ENCODE results near the gene LY6G6D. TPM values are rescaled to one million over a fixed set of nuclear protein-coding genes. Genes with fewer than 3 reads are reported as not detected.

LY6G6D gene
- total and polyA plus RNA-seq, 2 of the 13 experiments (the other 11 are each of a cell fraction or from before 2014, with no cell fraction given) = not detected

GRCh38 chr6:31729515-31729978 lies 14.4 kb downstream of the LY6G6D start:
- ChIA-PET POLR2A (interaction anchor here (0.7 to 11.3 kb wide), 30 partner anchors 9 to 222 kb away, joined by 3 to 279 read pairs (median 5); partner anchors contain the start of genes ABHD16A, BAG6, C6orf47 and CLIC1), CTCF (ENCODE audit: low intra/inter-chr PET ratio, low total read pairs) (interaction anchor here (0.8 to 4.2 kb wide), 6 partner anchors 9 to 100 kb away, joined by 4 to 74 read pairs (median 4); partner anchors contain the start of gene MSH5)
- H3K36me3 ChIP-seq (replicated peaks in 1 of 2; ENCODE audit: control insufficient read depth in 1 of 2, insufficient read depth in 2 of 2, low read length in 2 of 2) = peaks cover 24 to 39% of the 10 kb centered on the region in 2 experiments
- peak; percentile 72 for FAIRE-seq
- in situ Hi-C loops (cut with HindIII; ENCODE audit: extremely low pct_ligation_motif_present, low pct_unique_long_range_greater_than_20kb) (no loop called here), intact Hi-C loops (cut with micrococcal nuclease; ENCODE audit: unreplicated experiment) (loop anchor here (1.0 kb wide), 2 partner anchors 8 to 40 kb away; no protein-coding TSS in a partner anchor)
- peaks cover 27% of the 10 kb centered on the region; the same call in 1 of the 2 replicates for H4K20me1 ChIP-seq (ENCODE audit: insufficient read depth, low read length)
- no peaks in the 10 kb centered on the region for H3K27me3 ChIP-seq (ENCODE audit: control insufficient read depth in 1 of 2, insufficient read depth in 2 of 2, low read length in 2 of 2)
- peak overlapping the region; percentile 65 for H3K9ac ChIP-seq (ENCODE audit: insufficient read depth, low read depth, low read length)
- ATAC-seq = peak; percentile 77
- WGBS (ENCODE audit: low lambda C conversion rate) = 2% methylated on average over 28 of the region's 29 CpGs
- peaks cover 16% of the 10 kb centered on the region for H3K79me2 ChIP-seq (ENCODE audit: insufficient read depth, low read length)
- H3K4me2 ChIP-seq (ENCODE audit: low read depth, low read length) = peak overlapping the region; percentile 86
- peaks cover 56% of the 10 kb centered on the region for H3K4me1 ChIP-seq (ENCODE audit: insufficient read depth, low read length)
- no TSS peak for BruUV-seq (replicated peaks)
- no peak overlapping the region for H2AFZ ChIP-seq (ENCODE audit: low read length)
- no peaks in the 10 kb centered on the region for H3K9me3 ChIP-seq (ENCODE audit: low read length)
- H3K27ac ChIP-seq (ENCODE audit: extremely low read length, insufficient read depth, low read length) = peak overlapping the region; percentile 72
- peak overlapping the region; percentile 60 to 79 (median 72) for H3K4me3 ChIP-seq (replicated peaks in 1 of 3; ENCODE audit: insufficient read depth in 1 of 3, low read depth in 2 of 3, low read length in 3 of 3)
- DNase-seq (ENCODE audit: low spot score) = peak; percentile 86
- no peak for TF ChIP-seq NFIC (IDR thresholded peaks at IDR 0.05; ENCODE audit: low read length)
- no peak for TF ChIP-seq NAIF1 (CRISPR knock-in tag; IDR thresholded peaks at IDR 0.05; ENCODE audit: borderline replicate concordance)
- TF ChIP-seq ZNF674 (CRISPR knock-in tag; IDR thresholded peaks at IDR 0.05; ENCODE audit: low read depth) = no peak
- TF ChIP-seq SRF (IDR thresholded peaks at IDR 0.05; ENCODE audit: low read depth, low read length) = no peak
- no peak for TF ChIP-seq ZNF251 (CRISPR knock-in tag; IDR thresholded peaks at IDR 0.05)
- no peak for TF ChIP-seq JUNB (CRISPR knock-in tag; IDR thresholded peaks at IDR 0.05; ENCODE audit: borderline replicate concordance)
- TF ChIP-seq TGIF2 (CRISPR knock-in tag; IDR thresholded peaks at IDR 0.05) = no peak
- peak; percentile 39; the same call in 1 of the 2 replicates for TF ChIP-seq ZNF691 (CRISPR knock-in tag; IDR thresholded peaks at IDR 0.05; ENCODE audit: borderline replicate concordance, low read depth)
- TF ChIP-seq ZSCAN12 (CRISPR knock-in tag; IDR thresholded peaks at IDR 0.05) = no peak
- 0 out of 2 replicates have a peak, but pooled peaks have one; percentile 63 for TF ChIP-seq MYPOP (CRISPR knock-in tag; IDR thresholded peaks at IDR 0.05)
- no peak; the same call in 1 of the 2 replicates for TF ChIP-seq ZNF598 (CRISPR knock-in tag; IDR thresholded peaks at IDR 0.05; ENCODE audit: borderline replicate concordance)
- TF ChIP-seq ZNF468 (CRISPR knock-in tag; IDR thresholded peaks at IDR 0.05) = no peak
- TF ChIP-seq BRCA1 (CRISPR knock-in tag; IDR thresholded peaks at IDR 0.05) = peak; percentile 85; the same call in 1 of the 2 replicates
- peak; percentile 45; the same call in 1 of the 2 replicates for TF ChIP-seq NR2C2 (CRISPR knock-in tag; IDR thresholded peaks at IDR 0.05; ENCODE audit: borderline replicate concordance)
- TF ChIP-seq, protein P1, sequence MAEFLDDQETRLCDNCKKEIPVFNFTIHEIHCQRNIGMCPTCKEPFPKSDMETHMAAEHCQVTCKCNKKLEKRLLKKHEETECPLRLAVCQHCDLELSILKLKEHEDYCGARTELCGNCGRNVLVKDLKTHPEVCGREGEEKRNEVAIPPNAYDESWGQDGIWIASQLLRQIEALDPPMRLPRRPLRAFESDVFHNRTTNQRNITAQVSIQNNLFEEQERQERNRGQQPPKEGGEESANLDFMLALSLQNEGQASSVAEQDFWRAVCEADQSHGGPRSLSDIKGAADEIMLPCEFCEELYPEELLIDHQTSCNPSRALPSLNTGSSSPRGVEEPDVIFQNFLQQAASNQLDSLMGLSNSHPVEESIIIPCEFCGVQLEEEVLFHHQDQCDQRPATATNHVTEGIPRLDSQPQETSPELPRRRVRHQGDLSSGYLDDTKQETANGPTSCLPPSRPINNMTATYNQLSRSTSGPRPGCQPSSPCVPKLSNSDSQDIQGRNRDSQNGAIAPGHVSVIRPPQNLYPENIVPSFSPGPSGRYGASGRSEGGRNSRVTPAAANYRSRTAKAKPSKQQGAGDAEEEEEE (CRISPR knock-in tag; IDR thresholded peaks at IDR 0.05; ENCODE audit: borderline replicate concordance) = no peak
- no peak for TF ChIP-seq E2F2 (CRISPR knock-in tag; IDR thresholded peaks at IDR 0.05; ENCODE audit: borderline replicate concordance)
- TF ChIP-seq ZNF781 (CRISPR knock-in tag; IDR thresholded peaks at IDR 0.05; ENCODE audit: borderline replicate concordance, not compliant biosample characterization) = no peak
- TF ChIP-seq TARDBP (CRISPR knock-in tag; IDR thresholded peaks at IDR 0.05) = peak; percentile 23; the same call in 1 of the 2 replicates
- 0 out of 2 replicates have a peak, but pooled peaks have one; percentile 18 for TF ChIP-seq JUND (CRISPR knock-in tag; IDR thresholded peaks at IDR 0.05)
- TF ChIP-seq ZNF160 (CRISPR knock-in tag; IDR thresholded peaks at IDR 0.05) = no peak

All from HepG2 (cell line).